HFFc6 (cell line): ENCODE results near the gene GRIK1. TPM values are rescaled to one million over a fixed set of nuclear protein-coding genes. Genes with fewer than 3 reads are reported as not detected.

ENCODE experiments used
- DNase-seq: peaks from one replicate; pipeline ENCODE4 v3.0.0-alpha.2; 2018
- H3K27ac Mint-ChIP-seq: 2 replicates; pipeline ENCODE4 v1.8.0; 2020; ENCODE audit warnings: mild to moderate bottlenecking, mixed read lengths
- H3K27me3 Mint-ChIP-seq: 2 replicates; pipeline ENCODE4 v1.8.0; 2021; ENCODE audit warnings: mild to moderate bottlenecking, moderate library complexity, mixed read lengths; ENCODE audit not compliant: insufficient read depth
- H3K36me3 Mint-ChIP-seq: 2 replicates; pipeline ENCODE4 v1.8.0; 2021; ENCODE audit warnings: low read depth, mixed read lengths
- H3K4me1 Mint-ChIP-seq: 2 replicates; pipeline ENCODE4 v1.8.0; 2020; ENCODE audit warnings: low read depth, mixed read lengths
- H3K4me3 Mint-ChIP-seq: 2 replicates; pipeline ENCODE4 v1.8.0; 2020; ENCODE audit warnings: mild to moderate bottlenecking, moderate library complexity, mixed read lengths
- H3K9me3 Mint-ChIP-seq: 2 replicates; pipeline ENCODE4 v1.8.0; 2020; ENCODE audit warnings: mild to moderate bottlenecking, mixed read lengths
- total RNA-seq, 6 experiments: library from RNA; stranded (reverse); fragmentation: NEBNext Ultra II Directional; extraction: Animal tissue kit (Norgen Biotek cat#: 25700); gene quantifications; 2 replicates in 1 of 6; 3 replicates in 5 of 6; pipeline ENCODE4 v1.2.3, GENCODE V29; 2021
- TF ChIP-seq, protein P1 (sequence below): fragments of 200-600 bp; sonication (generic); IDR thresholded peaks from 2 replicates; pipeline ENCODE4 v1.5.0; 2021; ENCODE audit warnings: antibody characterized with exemption, mild to moderate bottlenecking

GRIK1 gene
- total RNA-seq, 6 experiments from 2014 or later: not detected

DNA sequence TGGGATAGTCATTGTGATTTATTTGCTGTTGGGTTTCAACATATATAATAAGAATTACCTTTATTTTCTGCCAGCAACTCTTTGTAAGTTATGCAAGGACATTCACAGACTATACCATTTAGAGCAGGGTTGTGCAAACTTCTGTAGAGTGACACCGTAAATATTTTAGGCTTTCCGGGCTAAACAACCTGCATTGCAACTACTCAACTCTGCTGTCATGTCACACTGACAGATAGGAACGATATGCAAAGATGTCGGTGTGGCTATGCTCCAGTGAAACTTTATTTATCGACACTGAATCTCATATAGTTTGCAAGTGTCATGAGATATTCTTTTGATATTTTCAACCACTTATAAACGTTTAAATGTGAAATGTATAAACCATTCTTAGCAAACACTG lies 430.7 kb downstream of the GRIK1 start:
- no peak for DNase-seq
- TF ChIP-seq, protein P1, sequence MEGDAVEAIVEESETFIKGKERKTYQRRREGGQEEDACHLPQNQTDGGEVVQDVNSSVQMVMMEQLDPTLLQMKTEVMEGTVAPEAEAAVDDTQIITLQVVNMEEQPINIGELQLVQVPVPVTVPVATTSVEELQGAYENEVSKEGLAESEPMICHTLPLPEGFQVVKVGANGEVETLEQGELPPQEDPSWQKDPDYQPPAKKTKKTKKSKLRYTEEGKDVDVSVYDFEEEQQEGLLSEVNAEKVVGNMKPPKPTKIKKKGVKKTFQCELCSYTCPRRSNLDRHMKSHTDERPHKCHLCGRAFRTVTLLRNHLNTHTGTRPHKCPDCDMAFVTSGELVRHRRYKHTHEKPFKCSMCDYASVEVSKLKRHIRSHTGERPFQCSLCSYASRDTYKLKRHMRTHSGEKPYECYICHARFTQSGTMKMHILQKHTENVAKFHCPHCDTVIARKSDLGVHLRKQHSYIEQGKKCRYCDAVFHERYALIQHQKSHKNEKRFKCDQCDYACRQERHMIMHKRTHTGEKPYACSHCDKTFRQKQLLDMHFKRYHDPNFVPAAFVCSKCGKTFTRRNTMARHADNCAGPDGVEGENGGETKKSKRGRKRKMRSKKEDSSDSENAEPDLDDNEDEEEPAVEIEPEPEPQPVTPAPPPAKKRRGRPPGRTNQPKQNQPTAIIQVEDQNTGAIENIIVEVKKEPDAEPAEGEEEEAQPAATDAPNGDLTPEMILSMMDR: no peak
- Mint-ChIP-seq H3K9me3 (peaks cover 12% of the 10 kb centered on the region), H3K27ac (no peak overlapping the region), H3K36me3 (peaks cover 15% of the 10 kb centered on the region), H3K4me3 (no peak overlapping the region), H3K27me3 (no peaks in the 10 kb centered on the region; the same call in 1 of the 2 replicates), H3K4me1 (peaks cover 22% of the 10 kb centered on the region)

DNA sequence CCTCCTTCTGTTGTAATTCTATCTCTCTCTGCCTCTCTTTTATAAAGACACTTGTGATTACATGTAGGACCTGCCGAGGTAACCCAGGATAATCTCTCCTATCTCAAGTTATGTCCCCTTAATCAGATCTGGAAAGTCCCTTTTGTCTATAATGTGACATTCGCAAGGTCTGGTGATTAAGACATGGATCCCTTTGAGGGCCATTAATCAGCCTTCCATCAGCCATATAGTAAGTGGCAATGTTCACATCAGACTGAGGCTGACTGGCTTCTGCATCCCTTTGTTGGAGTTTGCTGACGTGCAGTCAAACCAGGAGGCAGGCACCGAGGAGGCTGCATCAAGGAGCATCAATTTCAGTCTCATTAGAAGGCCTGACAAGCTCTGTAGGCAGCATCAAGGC lies 431.5 kb downstream of the GRIK1 start:
- Mint-ChIP-seq H3K4me1 (peaks cover 30% of the 10 kb centered on the region), H3K27ac (no peak overlapping the region), H3K9me3 (peaks cover 4% of the 10 kb centered on the region), H3K27me3 (no peaks in the 10 kb centered on the region; the same call in 1 of the 2 replicates), H3K4me3 (no peak overlapping the region), H3K36me3 (peaks cover 12% of the 10 kb centered on the region)
- DNase-seq: no peak
- TF ChIP-seq, protein P1: no peak

DNA sequence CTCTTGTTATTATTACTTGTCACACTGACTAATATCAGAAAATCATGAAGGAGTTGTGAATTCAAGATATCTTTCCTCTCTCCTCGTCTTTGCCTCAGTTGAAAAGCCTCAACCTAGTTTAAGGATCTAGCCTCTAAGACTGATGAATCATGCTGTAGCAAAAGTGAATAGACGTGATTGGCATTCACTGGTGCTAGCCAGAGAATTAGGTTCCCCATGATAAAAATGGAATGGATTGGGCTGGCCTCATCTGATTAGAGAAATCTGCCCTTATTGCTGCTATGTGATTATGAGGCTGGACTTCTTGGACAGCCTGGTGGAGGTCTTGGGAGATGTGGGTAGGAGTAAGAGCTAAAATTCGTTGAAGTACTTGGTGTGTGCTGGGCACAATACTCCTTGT lies 432.8 kb downstream of the GRIK1 start:
- no peak for DNase-seq
- H3K36me3 Mint-ChIP-seq: peaks cover 12% of the 10 kb centered on the region
- TF ChIP-seq, protein P1: no peak
- H3K27me3 Mint-ChIP-seq: no peaks in the 10 kb centered on the region; the same call in 1 of the 2 replicates
- no peak overlapping the region for H3K4me3 Mint-ChIP-seq
- no peaks in the 10 kb centered on the region for H3K9me3 Mint-ChIP-seq
- no peak overlapping the region for H3K27ac Mint-ChIP-seq
- peaks cover 35% of the 10 kb centered on the region for H3K4me1 Mint-ChIP-seq

DNA sequence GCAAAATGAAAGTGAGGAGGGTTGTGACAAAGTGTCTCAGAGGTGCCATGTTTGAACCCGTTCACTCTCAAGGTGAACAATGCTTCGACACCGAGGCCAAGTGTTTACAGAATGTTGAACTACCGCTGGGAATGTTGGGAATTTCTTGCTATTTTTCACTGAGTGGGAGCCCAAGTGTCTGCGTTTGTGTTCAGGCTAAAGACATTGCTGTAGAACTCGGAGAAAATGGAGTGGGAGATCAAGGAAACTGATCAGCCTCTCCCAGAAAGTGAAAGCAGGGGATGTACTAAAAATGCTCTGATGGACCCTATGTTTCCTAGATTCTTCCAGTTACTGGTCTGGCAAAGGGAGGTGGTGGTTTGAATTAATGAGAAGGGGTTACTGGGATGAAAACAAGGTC lies 433.6 kb downstream of the GRIK1 start:
- peaks cover 43% of the 10 kb centered on the region for H3K4me1 Mint-ChIP-seq
- DNase-seq: no peak
- H3K4me3 Mint-ChIP-seq: no peak overlapping the region
- H3K27ac Mint-ChIP-seq: no peak overlapping the region
- TF ChIP-seq, protein P1: no peak
- no peaks in the 10 kb centered on the region; the same call in 1 of the 2 replicates for H3K27me3 Mint-ChIP-seq
- H3K9me3 Mint-ChIP-seq: no peaks in the 10 kb centered on the region
- peaks cover 12% of the 10 kb centered on the region for H3K36me3 Mint-ChIP-seq

DNA sequence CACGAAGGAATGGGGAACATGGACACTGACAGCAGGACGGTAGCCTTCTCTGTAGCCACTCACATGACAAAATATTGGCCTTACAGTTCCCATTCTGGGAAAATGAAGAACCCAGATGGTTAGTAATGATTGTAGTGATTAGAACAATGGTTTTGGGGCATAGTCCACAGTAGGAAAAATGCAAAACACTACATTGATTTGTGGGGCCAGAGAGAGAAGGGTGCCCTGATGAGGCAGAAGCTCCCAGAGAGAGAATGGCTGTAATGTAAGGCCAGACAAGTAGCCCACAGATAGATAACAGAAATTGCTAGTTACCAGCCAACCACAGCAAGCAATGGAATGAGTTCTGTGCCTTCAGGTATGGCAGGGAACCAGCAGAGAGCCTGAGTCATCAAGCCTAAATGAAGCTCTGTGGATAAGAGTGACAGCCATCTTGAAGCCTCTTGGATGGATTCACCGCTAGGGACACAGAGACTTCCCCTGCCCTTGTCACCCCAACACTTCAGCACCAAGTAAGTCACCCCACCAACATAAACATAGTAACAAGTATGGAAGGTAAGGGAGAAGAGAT lies 435.0 kb downstream of the GRIK1 start:
- TF ChIP-seq, protein P1: no peak
- Mint-ChIP-seq H3K36me3 (peaks cover 12% of the 10 kb centered on the region), H3K27ac (peak overlapping the region; percentile 76), H3K4me3 (no peak overlapping the region), H3K9me3 (no peaks in the 10 kb centered on the region), H3K27me3 (no peaks in the 10 kb centered on the region; the same call in 1 of the 2 replicates), H3K4me1 (peaks cover 54% of the 10 kb centered on the region)
- DNase-seq: peak; percentile 68
